Tibial artery (tissue), 4 donors: ENCODE measurements around the gene KIT.

ENCODE experiments used
- DNase-seq, 2 donors: peaks; one replicate each; pipeline ENCODE4 v3.0.0-alpha.2; 2019
- H3K27ac ChIP-seq, 2 donors: fragments of 200-600 bp; sonication (generic) in 1 of 2; 1 replicate in 1 of 2; 2 replicates in 1 of 2; pipeline ENCODE4 v1.5.1; 2018 to 2019; ENCODE audit warnings: mild to moderate bottlenecking in 1 of 2
- H3K27me3 ChIP-seq, 2 donors: fragments of 200-600 bp; sonication (generic) in 1 of 2; one replicate each; pipeline versions ENCODE4 v1.5.1 to v1.6.0; 2016 to 2019
- H3K36me3 ChIP-seq, 3 donors: fragments of 200-600 bp; sonication (generic) in 2 of 3; one replicate each; pipeline ENCODE4 v1.5.1; 2016 to 2019; ENCODE audit warnings: mild to moderate bottlenecking in 2 of 3
- H3K4me1 ChIP-seq, 4 donors: fragments of 200-600 bp; sonication (generic) in 2 of 4; 1 replicate in 3 of 4; 2 replicates in 1 of 4; pipeline ENCODE4 v1.5.1; 2016 to 2019
- H3K4me3 ChIP-seq, 2 donors: fragments of 200-600 bp; sonication (generic) in 1 of 2; 1 replicate in 1 of 2; 2 replicates in 1 of 2; pipeline ENCODE4 v1.5.1; 2018 to 2019; ENCODE audit warnings: mild to moderate bottlenecking in 2 of 2
- H3K9me3 ChIP-seq, 3 donors: fragments of 200-600 bp; sonication (generic) in 1 of 3; one replicate each; pipeline ENCODE4 v1.5.1; 2016 to 2019
- CTCF ChIP-seq, 2 experiments: fragments of 200-600 bp in 1 of 2; fragments of 450-650 bp in 1 of 2; IDR thresholded peaks; one replicate each; pipeline ENCODE4 v1.5.1; 2017 to 2019; ENCODE audit warnings: antibody characterized with exemption in 2 of 2, mild to moderate bottlenecking in 1 of 2, moderate library complexity in 1 of 2
- intact Hi-C: fragments of 100-400 bp; cut with DNase I; formaldehyde crosslinking; loops from one replicate; pipeline ENCODE4 v1.15.0; 2023; ENCODE audit warnings: low total_unique reads

The KIT gene

GRCh38 chr4:54687887-54688841 is 30.4 kb downstream of the KIT start:
- no peak overlapping the region for H3K27ac ChIP-seq
- H3K27me3 ChIP-seq, result no peaks in the 10 kb centered on the region
- no peak for TF ChIP-seq CTCF (IDR thresholded peaks at IDR 0.05)
- H3K4me3 ChIP-seq, result no peak overlapping the region
- no peaks in the 10 kb centered on the region for H3K4me1 ChIP-seq
- intact Hi-C loops, result no loop called here
- no peaks in the 10 kb centered on the region for H3K36me3 ChIP-seq
- no peaks in the 10 kb centered on the region for H3K9me3 ChIP-seq
- DNase-seq, result no peak

GRCh38 chr4:54695337-54695736 is 37.6 kb downstream of the KIT start:
- no peak for DNase-seq
- intact Hi-C loops, result no loop called here
- Histone ChIP-seq H3K4me3 (no peak overlapping the region), H3K4me1 (no peaks in the 10 kb centered on the region), H3K9me3 (no peaks in the 10 kb centered on the region), H3K27ac (no peak overlapping the region), H3K27me3 (no peaks in the 10 kb centered on the region), H3K36me3 (peaks cover 0 to 24% (median 0%) of the 10 kb centered on the region in 3 donors)
- no peak for TF ChIP-seq CTCF (IDR thresholded peaks at IDR 0.05)

- H3K4me1 ChIP-seq, result no peaks in the 10 kb centered on the region
- peaks cover 0 to 24% (median 0%) of the 10 kb centered on the region in 3 donors for H3K36me3 ChIP-seq
- H3K4me3 ChIP-seq, result no peak overlapping the region
- no peaks in the 10 kb centered on the region for H3K27me3 ChIP-seq
- DNase-seq, result no peak
- TF ChIP-seq CTCF (IDR thresholded peaks at IDR 0.05), result no peak
- no peak overlapping the region for H3K27ac ChIP-seq
- H3K9me3 ChIP-seq, result no peaks in the 10 kb centered on the region
- intact Hi-C loops, result no loop called here
Measured at GRCh38 chr4:54695788-54696187, 38.0 kb downstream of the KIT start.

- Histone ChIP-seq H3K4me3 (no peak overlapping the region), H3K27ac (no peak overlapping the region), H3K4me1 (no peaks in the 10 kb centered on the region), H3K27me3 (no peaks in the 10 kb centered on the region), H3K36me3 (peaks cover 0 to 24% (median 0%) of the 10 kb centered on the region in 3 donors), H3K9me3 (no peaks in the 10 kb centered on the region)
- intact Hi-C loops, result no loop called here
- TF ChIP-seq CTCF (IDR thresholded peaks at IDR 0.05), result no peak
- no peak for DNase-seq
Measured at GRCh38 chr4:54696649-54697048, 38.9 kb downstream of the KIT start.

GRCh38 chr4:54700986-54701385 is 43.2 kb downstream of the KIT start:
- DNase-seq, result no peak
- H3K27ac ChIP-seq, result no peak overlapping the region
- H3K4me1 ChIP-seq, result no peaks in the 10 kb centered on the region
- no peak overlapping the region for H3K4me3 ChIP-seq
- no peaks in the 10 kb centered on the region for H3K9me3 ChIP-seq
- no peak for TF ChIP-seq CTCF (IDR thresholded peaks at IDR 0.05)
- no peaks in the 10 kb centered on the region for H3K27me3 ChIP-seq
- H3K36me3 ChIP-seq, result peaks cover 0 to 17% (median 0%) of the 10 kb centered on the region in 3 donors
- intact Hi-C loops, result no loop called here
